H1 (cell line): ENCODE measurements around the gene ABI2. TPM values are rescaled to one million over a fixed set of nuclear protein-coding genes. Genes with fewer than 3 reads are reported as not detected.

Experiments used
- CTCF ChIA-PET: fragments of 300-600 bp; sonication (Branson Sonifier 250); formaldehyde crosslinking; loops from one replicate; lab custom pipeline; 2021; ENCODE audit not compliant: partially characterized antibody; lab: Charles Lee
- POLR2A ChIA-PET: fragments of 300-600 bp; sonication (Branson Sonifier 250); formaldehyde crosslinking; loops from one replicate; lab custom pipeline; 2021; ENCODE audit warnings: inconsistent platforms; ENCODE audit not compliant: partially characterized antibody; lab: Charles Lee
- DNase-seq, 2 experiments: peaks; one replicate each; pipeline versions ENCODE4 v3.0.0 to v3.0.0-alpha.2; 2010 to 2022; ENCODE audit warnings: low spot score in 2 of 2, low read depth in 1 of 2, mixed read lengths in 1 of 2
- FAIRE-seq: peaks from 2 replicates; lab custom pipeline; 2011; peaks lifted over from hg19 to GRCh38; lab: Jason Lieb, UNC
- H2AFZ ChIP-seq: 2 replicates; pipeline ENCODE4 v1.8.1; 2012; ENCODE audit warnings: low read length, inconsistent platforms
- H2AK5ac ChIP-seq: 2 replicates; pipeline ENCODE4 v1.6.1; 2013; ENCODE audit warnings: low read depth, low read length
- H2BK120ac ChIP-seq: replicated peaks from 2 replicates; pipeline ENCODE3; 2013; ENCODE audit warnings: low read depth, low read length, inconsistent platforms
- H2BK12ac ChIP-seq: 2 replicates; pipeline ENCODE4 v1.6.1; 2013; ENCODE audit warnings: low read depth, low read length
- H2BK15ac ChIP-seq: 2 replicates; pipeline ENCODE4 v1.6.1; 2013; ENCODE audit warnings: low read length
- H2BK20ac ChIP-seq: 2 replicates; pipeline ENCODE4 v1.6.1; 2013; ENCODE audit warnings: low read length
- H2BK5ac ChIP-seq: 2 replicates; pipeline ENCODE4 v1.6.1; 2013; ENCODE audit warnings: low read depth, low read length
- H3K14ac ChIP-seq: 2 replicates; pipeline ENCODE4 v1.6.1; 2013; ENCODE audit warnings: inconsistent platforms; ENCODE audit not compliant: insufficient read length
- H3K18ac ChIP-seq: 2 replicates; pipeline ENCODE4 v1.6.1; 2013; ENCODE audit warnings: low read length; ENCODE audit errors: extremely low read depth
- H3K23ac ChIP-seq: 2 replicates; pipeline ENCODE4 v1.6.1; 2013; ENCODE audit warnings: inconsistent platforms; ENCODE audit not compliant: insufficient read length
- H3K23me2 ChIP-seq: 2 replicates; pipeline ENCODE4 v1.6.1; 2013; ENCODE audit warnings: low read depth, low read length
- H3K27ac ChIP-seq: 2 replicates; pipeline ENCODE4 v1.6.1; 2011; ENCODE audit warnings: low read depth, low read length, inconsistent platforms
- H3K27me3 ChIP-seq, 4 experiments: replicated peaks in 1 of 4; 1 replicate in 1 of 4; 2 replicates in 3 of 4; pipeline versions ENCODE4 v1.6.1 to v1.8.1; 2011 to 2013; ENCODE audit warnings: low read length in 3 of 4, mild to moderate bottlenecking in 3 of 4, inconsistent platforms in 2 of 4, mixed read lengths in 2 of 4, moderate library complexity in 1 of 4; ENCODE audit not compliant: control insufficient read depth in 3 of 4, insufficient read depth in 3 of 4; ENCODE audit errors: extremely low read depth in 1 of 4
- H3K36me3 ChIP-seq, 4 experiments: 2 replicates each; pipeline versions ENCODE4 v1.6.1 to v1.8.1; 2011 to 2013; ENCODE audit warnings: mild to moderate bottlenecking in 4 of 4, low read length in 3 of 4, moderate library complexity in 2 of 4, control low read depth in 1 of 4, inconsistent platforms in 1 of 4; ENCODE audit not compliant: insufficient read depth in 4 of 4, control insufficient read depth in 2 of 4
- H3K4ac ChIP-seq: replicated peaks from 2 replicates; pipeline ENCODE3; 2013; ENCODE audit warnings: low read length, low read depth, mixed read lengths, inconsistent platforms; ENCODE audit not compliant: insufficient read length
- H3K4me1 ChIP-seq, 4 experiments: replicated peaks in 1 of 4; 1 replicate in 1 of 4; 2 replicates in 3 of 4; pipeline versions ENCODE4 v1.6.1 to v1.8.1; 2011 to 2013; ENCODE audit warnings: low read length in 3 of 4, inconsistent platforms in 2 of 4, mixed read lengths in 1 of 4; ENCODE audit not compliant: insufficient read depth in 4 of 4, control insufficient read depth in 3 of 4
- H3K4me2 ChIP-seq, 2 experiments: 2 replicates each; pipeline versions ENCODE4 v1.6.1 to v1.8.1; 2011 to 2013; ENCODE audit warnings: low read depth in 2 of 2, low read length in 2 of 2, control low read depth in 1 of 2, inconsistent platforms in 1 of 2, mild to moderate bottlenecking in 1 of 2; ENCODE audit not compliant: insufficient read depth in 1 of 2
- H3K4me3 ChIP-seq, 4 experiments: fragments of 200-600, 300-600 bp in 1 of 4; sonication (generic), shearing (Covaris generic), sonication (Bioruptor Twin) in 1 of 4; 2 replicates each; pipeline versions ENCODE4 v1.5.1 to v1.8.1; 2011 to 2016; ENCODE audit warnings: low read length in 4 of 4, low read depth in 3 of 4, control low read depth in 2 of 4, inconsistent platforms in 2 of 4, mild to moderate bottlenecking in 2 of 4, mixed read lengths in 1 of 4, moderate library complexity in 1 of 4; ENCODE audit not compliant: insufficient read depth in 2 of 4; ENCODE audit errors: extremely low read depth in 1 of 4
- H3K56ac ChIP-seq: replicated peaks from 2 replicates; pipeline ENCODE3; 2013; ENCODE audit warnings: low read depth, mild to moderate bottlenecking, mixed read lengths, low read length, inconsistent platforms; ENCODE audit not compliant: insufficient read length
- H3K79me1 ChIP-seq: 2 replicates; pipeline ENCODE4 v1.6.1; 2013; ENCODE audit warnings: low read depth, low read length, control low read depth
- H3K79me2 ChIP-seq, 2 experiments: 2 replicates each; pipeline versions ENCODE4 v1.6.1 to v1.8.1; 2012 to 2013; ENCODE audit warnings: low read length in 2 of 2, mild to moderate bottlenecking in 2 of 2, inconsistent platforms in 1 of 2; ENCODE audit not compliant: insufficient read depth in 2 of 2, control insufficient read depth in 1 of 2
- H3K9ac ChIP-seq, 4 experiments: replicated peaks in 1 of 4; 1 replicate in 1 of 4; 2 replicates in 3 of 4; pipeline versions ENCODE4 v1.6.1 to v1.8.1; 2011 to 2013; ENCODE audit warnings: low read depth in 3 of 4, low read length in 3 of 4, control low read depth in 2 of 4, mild to moderate bottlenecking in 2 of 4, moderate library complexity in 2 of 4, inconsistent platforms in 1 of 4; ENCODE audit errors: extremely low read depth in 1 of 4
- H3K9me3 ChIP-seq, 2 experiments: 2 replicates each; pipeline versions ENCODE4 v1.6.1 to v1.8.1; 2012 to 2013; ENCODE audit warnings: mild to moderate bottlenecking in 2 of 2, moderate library complexity in 2 of 2, control low read depth in 1 of 2, inconsistent platforms in 1 of 2, low read depth in 1 of 2, low read length in 1 of 2, mixed read lengths in 1 of 2; ENCODE audit not compliant: insufficient read depth in 2 of 2
- H4K20me1 ChIP-seq, 2 experiments: replicated peaks in 1 of 2; 2 replicates each; pipeline versions ENCODE3 to v1.8.1; 2011 to 2013; ENCODE audit warnings: inconsistent platforms in 2 of 2, low read length in 2 of 2, mild to moderate bottlenecking in 1 of 2; ENCODE audit not compliant: insufficient read depth in 2 of 2, control insufficient read depth in 1 of 2
- H4K5ac ChIP-seq: 2 replicates; pipeline ENCODE4 v1.6.1; 2013; ENCODE audit warnings: low read length, low read depth, mixed read lengths, inconsistent platforms; ENCODE audit not compliant: insufficient read length
- H4K8ac ChIP-seq: 2 replicates; pipeline ENCODE4 v1.8.0; 2013; ENCODE audit warnings: mild to moderate bottlenecking, moderate library complexity, low read length, inconsistent platforms; ENCODE audit not compliant: insufficient read depth; ENCODE audit errors: extremely low read depth
- H4K91ac ChIP-seq: replicated peaks from 2 replicates; pipeline ENCODE3; 2013; ENCODE audit warnings: low read length, mixed read lengths, inconsistent platforms; ENCODE audit not compliant: insufficient read length
- CREB1 ChIP-seq: IDR thresholded peaks from 2 replicates; pipeline ENCODE4 v1.6.1; 2012; ENCODE audit warnings: inconsistent platforms
- NANOG ChIP-seq: IDR thresholded peaks from 2 replicates; pipeline ENCODE4 v1.6.1; 2011; ENCODE audit warnings: low read length, low read depth, mild to moderate bottlenecking, inconsistent platforms; ENCODE audit not compliant: insufficient read depth, poor library complexity, severe bottlenecking
- PHF8 ChIP-seq: fragments of 200-600 bp; sonication (generic); conservative IDR thresholded peaks from 2 replicates; pipeline ENCODE4 v1.7.1; 2012; ENCODE audit warnings: low read depth, mild to moderate bottlenecking, inconsistent platforms, low read length, moderate library complexity
- POLR2A ChIP-seq, 2 experiments: IDR thresholded peaks; 1 replicate in 1 of 2; 2 replicates in 1 of 2; pipeline ENCODE4 v1.6.1; 2011; ENCODE audit warnings: low read depth in 2 of 2, low read length in 2 of 2, mild to moderate bottlenecking in 2 of 2; ENCODE audit errors: control extremely low read depth in 1 of 2
- SIRT6 ChIP-seq: IDR thresholded peaks from one replicate; pipeline ENCODE4 v1.7.1; 2012; ENCODE audit warnings: low read length, inconsistent platforms
- USF2 ChIP-seq: IDR thresholded peaks from 2 replicates; pipeline ENCODE4 v1.6.1; 2011; ENCODE audit warnings: low read length, improper control_type of control experiment
- YY1 ChIP-seq: IDR thresholded peaks from 2 replicates; pipeline ENCODE4 v1.6.1; 2011; ENCODE audit warnings: low read depth, mild to moderate bottlenecking, low read length
- WGBS, 2 experiments: shearing (Covaris generic) in 1 of 2; methylation state at CpG; one replicate each; pipeline versions ENCODE4 v1.1.6 to v1.1.7; 2013 to 2015; ENCODE audit warnings: low lambda C conversion rate in 2 of 2, mixed read lengths in 2 of 2, inconsistent platforms in 1 of 2, low coverage in 1 of 2, missing lambda C conversion rate in 1 of 2; ENCODE audit not compliant: insufficient replicate concordance in 2 of 2, insufficient coverage in 1 of 2, insufficient read length in 1 of 2; ENCODE audit errors: extremely low coverage in 1 of 2, missing lambda C conversion rate in 1 of 2; 5-methylcytosine and 5-hydroxymethylcytosine counted together
- long read RNA-seq, 2 experiments: library from RNA in 1 of 2; library from capped mRNA in 1 of 2; stranded (forward); transcript quantifications; one replicate each; pipeline ENCODE4 v2.0.0, GENCODE V29; 2021; ENCODE audit warnings: inconsistent platforms in 1 of 2
- polyA minus RNA-seq, 3 experiments: library from RNA; depleted of rRNA, polyadenylated mRNA; stranded (reverse); fragments of >200 nt; gene quantifications; 1 replicate in 2 of 3; 2 replicates in 1 of 3; pipeline ENCODE4 v1.2.3, GENCODE V29; 2011
- polyA plus RNA-seq, 7 experiments: library from polyadenylated mRNA; depleted of rRNA in 3 of 7; stranded (reverse) in 5 of 7; unstranded in 2 of 7; fragments of >200 nt in 5 of 7; fragments of 200-250 nt in 2 of 7; gene quantifications; 1 replicate in 5 of 7; 2 replicates in 1 of 7; 4 replicates in 1 of 7; pipeline versions ENCODE4 v1.2.1 to v1.2.3, GENCODE V29; 2011 to 2013; ENCODE audit warnings: missing spikeins in 2 of 7, mixed read lengths in 2 of 7
- total RNA-seq: library from RNA; stranded (reverse); fragmentation: NEBNext Ultra II Directional; extraction: Animal tissue kit (Norgen Biotek cat#: 25700); gene quantifications from 2 replicates; pipeline ENCODE4 v1.2.1, GENCODE V29; 2021

The ABI2 gene
- 118 and 130 TPM in 2 replicates for total RNA-seq
- 62.3 and 71.4 TPM in 2 replicates for polyA plus RNA-seq (2011; rRNA removed)
- polyA plus RNA-seq (2011; cell fraction: cytosol; rRNA removed): 76.0 TPM
- polyA plus RNA-seq (2011; cell fraction: nucleus; rRNA removed): 171 TPM
- polyA plus RNA-seq (2012, experiment 1 of 2): 77.5 to 116 TPM (median 95.3 TPM) in 4 replicates
- polyA plus RNA-seq (2012, experiment 2 of 2): 23.5 TPM
- 79.2 TPM for polyA plus RNA-seq (2013, experiment 1 of 2)
- 79.5 TPM for polyA plus RNA-seq (2013, experiment 2 of 2)
- 104 and 137 TPM in 2 replicates for polyA minus RNA-seq (2011; rRNA and poly(A)+ RNA removed)
- 70.6 TPM for polyA minus RNA-seq (2011; cell fraction: cytosol; rRNA and poly(A)+ RNA removed)
- polyA minus RNA-seq (2011; cell fraction: nucleus; rRNA and poly(A)+ RNA removed): 136 TPM
- long read RNA-seq, experiment 1, full-length matches to known transcripts: 5 of 72 reads
- long read RNA-seq, experiment 1, partial matches to known transcripts: 11 of 72 reads
- long read RNA-seq, experiment 1, other reads (novel, unspliced or antisense): 56 of 72 reads
- long read RNA-seq, experiment 2, full-length matches to known transcripts: 11 of 49 reads
- long read RNA-seq, experiment 2, partial matches to known transcripts: 4 of 49 reads
- long read RNA-seq, experiment 2, other reads (novel, unspliced or antisense): 34 of 49 reads

- Histone ChIP-seq H3K36me3 (no peaks in the 10 kb centered on the region), H3K27ac (peak within 1 kb of the TSS; percentile 97), H2BK12ac (peak within 1 kb of the TSS; percentile 96), H3K79me1 (no peaks in the 10 kb centered on the region; the same call in 1 of the 2 replicates), H4K5ac (peak within 1 kb of the TSS; percentile 98), H4K91ac (peak within 1 kb of the TSS; percentile 87), H3K4me2 (peak within 1 kb of the TSS; percentile 86 to 89), H2AK5ac (peak within 1 kb of the TSS; percentile 67; the same call in 1 of the 2 replicates), H3K4me1 (peaks cover 0 to 2% (median 0%) of the 10 kb centered on the region in 4 experiments; a peak in 1 of 7 replicates), H4K8ac (peak within 1 kb of the TSS; percentile 98), H2BK5ac (peak within 1 kb of the TSS; percentile 95), H3K9me3 (no peaks in the 10 kb centered on the region), H3K18ac (peak within 1 kb of the TSS; percentile 99), H2BK120ac (peak within 1 kb of the TSS; percentile 14), H3K14ac (peak within 1 kb of the TSS; percentile 20), H3K4me3 (peak within 1 kb of the TSS; percentile 84 to 99 (median 92)), H3K4ac (peak within 1 kb of the TSS; percentile 7), H3K23ac (no peak within 1 kb of the TSS), H2BK20ac (0 out of 2 replicates have a peak within 1 kb of the TSS, but pooled peaks have one; percentile 65), H2AFZ (peak within 1 kb of the TSS; percentile 92), H3K56ac (peak within 1 kb of the TSS; percentile 77), H2BK15ac (peak within 1 kb of the TSS; percentile 96), H4K20me1 (peaks cover 1 to 3% of the 10 kb centered on the region in 2 experiments), H3K79me2 (peaks cover 17 to 44% of the 10 kb centered on the region in 2 experiments), H3K27me3 (no peaks in the 10 kb centered on the region), H3K23me2 (peaks cover 4% of the 10 kb centered on the region; the same call in 1 of the 2 replicates), H3K9ac (peak within 1 kb of the TSS; percentile 96 to 98 (median 98))
- DNase-seq (peak; percentile 81 to 95), FAIRE-seq (no peak)
- POLR2A ChIA-PET: interaction anchor here (0.7 to 3.9 kb wide), 21 partner anchors 8 to 481 kb away, joined by 3 to 40 read pairs (median 4); partner anchors contain the start of genes CARF, CYP20A1, NBEAL1 and WDR12
- WGBS, 2 experiments: 2% methylated on average over 24 of the region's 98 CpGs; no CpG with 5 or more reads in 1 of the 2 experiments
- CTCF ChIA-PET: interaction anchor here (0.7 to 0.9 kb wide), 2 partner anchors 13 to 47 kb away, joined by 3 read pairs; no protein-coding TSS in a partner anchor
- TF ChIP-seq USF2: no peak
- peak; percentile 90 to 94 for TF ChIP-seq POLR2A (IDR thresholded peaks at IDR 0.05; ENCODE audit: control extremely low read depth in 1 of 2, low read depth in 2 of 2, low read length in 2 of 2)
- TF ChIP-seq PHF8: peak; percentile 70
- peak; percentile 25 for TF ChIP-seq NANOG
- TF ChIP-seq SIRT6: no peak
- 0 out of 2 replicates have a peak, but pooled peaks have one; percentile 28 for TF ChIP-seq CREB1
- TF ChIP-seq YY1: peak; percentile 73
Measured at GRCh38 chr2:203327901-203328759, at the start of gene ABI2. Gene ABI2, plus strand, starts transcription at chr2:203328394. Its CDS starts 121 bp downstream, at chr2:203328515.
